H1 (cell line): ENCODE measurements around the gene ZNRF3. TPM values are rescaled to one million over a fixed set of nuclear protein-coding genes. Genes with fewer than 3 reads are reported as not detected.
A peak's percentile ranks its signal among the peaks of the same experiment; 100 is the strongest.

Experiments used
- CTCF ChIA-PET: fragments of 300-600 bp; sonication (Branson Sonifier 250); formaldehyde crosslinking; loops from one replicate; lab custom pipeline; 2021; ENCODE audit not compliant: partially characterized antibody; lab: Charles Lee
- POLR2A ChIA-PET: fragments of 300-600 bp; sonication (Branson Sonifier 250); formaldehyde crosslinking; loops from one replicate; lab custom pipeline; 2021; ENCODE audit warnings: inconsistent platforms; ENCODE audit not compliant: partially characterized antibody; lab: Charles Lee
- DNase-seq, 2 experiments: peaks; one replicate each; pipeline versions ENCODE4 v3.0.0 to v3.0.0-alpha.2; 2010 to 2022; ENCODE audit warnings: low spot score in 2 of 2, low read depth in 1 of 2, mixed read lengths in 1 of 2
- FAIRE-seq: peaks from 2 replicates; lab custom pipeline; 2011; peaks lifted over from hg19 to GRCh38; lab: Jason Lieb, UNC
- H2AFZ ChIP-seq: 2 replicates; pipeline ENCODE4 v1.8.1; 2012; ENCODE audit warnings: low read length, inconsistent platforms
- H2AK5ac ChIP-seq: 2 replicates; pipeline ENCODE4 v1.6.1; 2013; ENCODE audit warnings: low read depth, low read length
- H2BK120ac ChIP-seq: replicated peaks from 2 replicates; pipeline ENCODE3; 2013; ENCODE audit warnings: low read depth, low read length, inconsistent platforms
- H2BK12ac ChIP-seq: 2 replicates; pipeline ENCODE4 v1.6.1; 2013; ENCODE audit warnings: low read depth, low read length
- H2BK15ac ChIP-seq: 2 replicates; pipeline ENCODE4 v1.6.1; 2013; ENCODE audit warnings: low read length
- H2BK20ac ChIP-seq: 2 replicates; pipeline ENCODE4 v1.6.1; 2013; ENCODE audit warnings: low read length
- H2BK5ac ChIP-seq: 2 replicates; pipeline ENCODE4 v1.6.1; 2013; ENCODE audit warnings: low read depth, low read length
- H3K14ac ChIP-seq: 2 replicates; pipeline ENCODE4 v1.6.1; 2013; ENCODE audit warnings: inconsistent platforms; ENCODE audit not compliant: insufficient read length
- H3K18ac ChIP-seq: 2 replicates; pipeline ENCODE4 v1.6.1; 2013; ENCODE audit warnings: low read length; ENCODE audit errors: extremely low read depth
- H3K23ac ChIP-seq: 2 replicates; pipeline ENCODE4 v1.6.1; 2013; ENCODE audit warnings: inconsistent platforms; ENCODE audit not compliant: insufficient read length
- H3K23me2 ChIP-seq: 2 replicates; pipeline ENCODE4 v1.6.1; 2013; ENCODE audit warnings: low read depth, low read length
- H3K27ac ChIP-seq: 2 replicates; pipeline ENCODE4 v1.6.1; 2011; ENCODE audit warnings: low read depth, low read length, inconsistent platforms
- H3K27me3 ChIP-seq, 4 experiments: replicated peaks in 1 of 4; 1 replicate in 1 of 4; 2 replicates in 3 of 4; pipeline versions ENCODE4 v1.6.1 to v1.8.1; 2011 to 2013; ENCODE audit warnings: low read length in 3 of 4, mild to moderate bottlenecking in 3 of 4, inconsistent platforms in 2 of 4, mixed read lengths in 2 of 4, moderate library complexity in 1 of 4; ENCODE audit not compliant: control insufficient read depth in 3 of 4, insufficient read depth in 3 of 4; ENCODE audit errors: extremely low read depth in 1 of 4
- H3K36me3 ChIP-seq, 4 experiments: 2 replicates each; pipeline versions ENCODE4 v1.6.1 to v1.8.1; 2011 to 2013; ENCODE audit warnings: mild to moderate bottlenecking in 4 of 4, low read length in 3 of 4, moderate library complexity in 2 of 4, control low read depth in 1 of 4, inconsistent platforms in 1 of 4; ENCODE audit not compliant: insufficient read depth in 4 of 4, control insufficient read depth in 2 of 4
- H3K4ac ChIP-seq: replicated peaks from 2 replicates; pipeline ENCODE3; 2013; ENCODE audit warnings: low read length, low read depth, mixed read lengths, inconsistent platforms; ENCODE audit not compliant: insufficient read length
- H3K4me1 ChIP-seq, 4 experiments: replicated peaks in 1 of 4; 1 replicate in 1 of 4; 2 replicates in 3 of 4; pipeline versions ENCODE4 v1.6.1 to v1.8.1; 2011 to 2013; ENCODE audit warnings: low read length in 3 of 4, inconsistent platforms in 2 of 4, mixed read lengths in 1 of 4; ENCODE audit not compliant: insufficient read depth in 4 of 4, control insufficient read depth in 3 of 4
- H3K4me2 ChIP-seq, 2 experiments: 2 replicates each; pipeline versions ENCODE4 v1.6.1 to v1.8.1; 2011 to 2013; ENCODE audit warnings: low read depth in 2 of 2, low read length in 2 of 2, control low read depth in 1 of 2, inconsistent platforms in 1 of 2, mild to moderate bottlenecking in 1 of 2; ENCODE audit not compliant: insufficient read depth in 1 of 2
- H3K4me3 ChIP-seq, 4 experiments: fragments of 200-600, 300-600 bp in 1 of 4; sonication (generic), shearing (Covaris generic), sonication (Bioruptor Twin) in 1 of 4; 2 replicates each; pipeline versions ENCODE4 v1.5.1 to v1.8.1; 2011 to 2016; ENCODE audit warnings: low read length in 4 of 4, low read depth in 3 of 4, control low read depth in 2 of 4, inconsistent platforms in 2 of 4, mild to moderate bottlenecking in 2 of 4, mixed read lengths in 1 of 4, moderate library complexity in 1 of 4; ENCODE audit not compliant: insufficient read depth in 2 of 4; ENCODE audit errors: extremely low read depth in 1 of 4
- H3K56ac ChIP-seq: replicated peaks from 2 replicates; pipeline ENCODE3; 2013; ENCODE audit warnings: low read depth, mild to moderate bottlenecking, mixed read lengths, low read length, inconsistent platforms; ENCODE audit not compliant: insufficient read length
- H3K79me1 ChIP-seq: 2 replicates; pipeline ENCODE4 v1.6.1; 2013; ENCODE audit warnings: low read depth, low read length, control low read depth
- H3K79me2 ChIP-seq, 2 experiments: 2 replicates each; pipeline versions ENCODE4 v1.6.1 to v1.8.1; 2012 to 2013; ENCODE audit warnings: low read length in 2 of 2, mild to moderate bottlenecking in 2 of 2, inconsistent platforms in 1 of 2; ENCODE audit not compliant: insufficient read depth in 2 of 2, control insufficient read depth in 1 of 2
- H3K9ac ChIP-seq, 4 experiments: replicated peaks in 1 of 4; 1 replicate in 1 of 4; 2 replicates in 3 of 4; pipeline versions ENCODE4 v1.6.1 to v1.8.1; 2011 to 2013; ENCODE audit warnings: low read depth in 3 of 4, low read length in 3 of 4, control low read depth in 2 of 4, mild to moderate bottlenecking in 2 of 4, moderate library complexity in 2 of 4, inconsistent platforms in 1 of 4; ENCODE audit errors: extremely low read depth in 1 of 4
- H3K9me3 ChIP-seq, 2 experiments: 2 replicates each; pipeline versions ENCODE4 v1.6.1 to v1.8.1; 2012 to 2013; ENCODE audit warnings: mild to moderate bottlenecking in 2 of 2, moderate library complexity in 2 of 2, control low read depth in 1 of 2, inconsistent platforms in 1 of 2, low read depth in 1 of 2, low read length in 1 of 2, mixed read lengths in 1 of 2; ENCODE audit not compliant: insufficient read depth in 2 of 2
- H4K20me1 ChIP-seq, 2 experiments: replicated peaks in 1 of 2; 2 replicates each; pipeline versions ENCODE3 to v1.8.1; 2011 to 2013; ENCODE audit warnings: inconsistent platforms in 2 of 2, low read length in 2 of 2, mild to moderate bottlenecking in 1 of 2; ENCODE audit not compliant: insufficient read depth in 2 of 2, control insufficient read depth in 1 of 2
- H4K5ac ChIP-seq: 2 replicates; pipeline ENCODE4 v1.6.1; 2013; ENCODE audit warnings: low read length, low read depth, mixed read lengths, inconsistent platforms; ENCODE audit not compliant: insufficient read length
- H4K8ac ChIP-seq: 2 replicates; pipeline ENCODE4 v1.8.0; 2013; ENCODE audit warnings: mild to moderate bottlenecking, moderate library complexity, low read length, inconsistent platforms; ENCODE audit not compliant: insufficient read depth; ENCODE audit errors: extremely low read depth
- H4K91ac ChIP-seq: replicated peaks from 2 replicates; pipeline ENCODE3; 2013; ENCODE audit warnings: low read length, mixed read lengths, inconsistent platforms; ENCODE audit not compliant: insufficient read length
- CBX8 ChIP-seq: fragments of 300-800, 300-1000 bp; sonication (generic); IDR thresholded peaks from 2 replicates; pipeline ENCODE4 v1.7.1; 2016; ENCODE audit warnings: low read depth, low read length, borderline replicate concordance
- CEBPB ChIP-seq: IDR thresholded peaks from 2 replicates; pipeline ENCODE4 v1.6.1; 2012; ENCODE audit warnings: low read depth, low read length
- CHD1 ChIP-seq: IDR thresholded peaks from 2 replicates; pipeline ENCODE4 v1.6.1; 2012; ENCODE audit warnings: low read depth, low read length, improper control_type of control experiment
- CREB1 ChIP-seq: IDR thresholded peaks from 2 replicates; pipeline ENCODE4 v1.6.1; 2012; ENCODE audit warnings: inconsistent platforms
- HDAC6 ChIP-seq: IDR thresholded peaks from one replicate; pipeline ENCODE4 v1.7.1; 2012; ENCODE audit warnings: low read depth, mild to moderate bottlenecking, inconsistent platforms, low read length, moderate library complexity
- SIN3A ChIP-seq, 2 experiments: IDR thresholded peaks in 1 of 2; conservative IDR thresholded peaks in 1 of 2; 2 replicates each; pipeline ENCODE4 v1.6.1; 2011 to 2012; ENCODE audit warnings: low read length in 2 of 2, improper control_type of control experiment in 1 of 2, low read depth in 1 of 2, mild to moderate bottlenecking in 1 of 2
- SIX5 ChIP-seq: IDR thresholded peaks from 2 replicates; pipeline ENCODE4 v1.6.1; 2011; ENCODE audit warnings: mild to moderate bottlenecking, low read depth, low read length
- TCF12 ChIP-seq: IDR thresholded peaks from 2 replicates; pipeline ENCODE4 v1.6.1; 2011; ENCODE audit warnings: low read depth, mild to moderate bottlenecking, low read length
- ZNF274 ChIP-seq: IDR thresholded peaks from 2 replicates; pipeline ENCODE4 v1.7.0; 2012; ENCODE audit warnings: low read length, borderline replicate concordance; ENCODE audit errors: extremely low read depth
- WGBS, 2 experiments: shearing (Covaris generic) in 1 of 2; methylation state at CpG; one replicate each; pipeline versions ENCODE4 v1.1.6 to v1.1.7; 2013 to 2015; ENCODE audit warnings: low lambda C conversion rate in 2 of 2, mixed read lengths in 2 of 2, inconsistent platforms in 1 of 2, low coverage in 1 of 2, missing lambda C conversion rate in 1 of 2; ENCODE audit not compliant: insufficient replicate concordance in 2 of 2, insufficient coverage in 1 of 2, insufficient read length in 1 of 2; ENCODE audit errors: extremely low coverage in 1 of 2, missing lambda C conversion rate in 1 of 2; 5-methylcytosine and 5-hydroxymethylcytosine counted together
- polyA plus RNA-seq, 7 experiments: library from polyadenylated mRNA; depleted of rRNA in 3 of 7; stranded (reverse) in 5 of 7; unstranded in 2 of 7; fragments of >200 nt in 5 of 7; fragments of 200-250 nt in 2 of 7; gene quantifications; 1 replicate in 5 of 7; 2 replicates in 1 of 7; 4 replicates in 1 of 7; pipeline versions ENCODE4 v1.2.1 to v1.2.3, GENCODE V29; 2011 to 2013; ENCODE audit warnings: missing spikeins in 2 of 7, mixed read lengths in 2 of 7
- total RNA-seq: library from RNA; stranded (reverse); fragmentation: NEBNext Ultra II Directional; extraction: Animal tissue kit (Norgen Biotek cat#: 25700); gene quantifications from 2 replicates; pipeline ENCODE4 v1.2.1, GENCODE V29; 2021

ZNRF3 gene
- total and polyA plus RNA-seq, 2 of the 8 experiments (the other 6 are each of a cell fraction or from before 2014, with no cell fraction given) = 14.1 to 21.7 TPM

DNA sequence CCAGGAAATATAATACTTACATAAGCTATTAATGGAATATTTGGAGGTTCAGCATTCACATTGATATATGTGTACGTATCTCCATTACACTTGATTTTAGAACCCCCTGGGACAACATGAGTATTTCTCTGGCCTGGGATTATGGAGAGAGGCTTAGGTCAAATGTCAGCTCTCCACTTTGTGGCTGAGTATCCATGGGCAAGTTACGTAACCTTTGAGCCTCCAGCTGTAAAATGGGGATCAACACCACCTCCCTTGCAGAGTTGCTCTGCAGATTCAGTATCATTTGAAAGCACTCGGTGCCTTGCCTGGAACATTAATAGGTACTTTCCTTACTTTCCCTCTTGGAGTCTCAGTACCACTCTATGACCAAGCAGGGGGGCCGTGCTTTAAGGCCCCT lies 145.1 kb downstream of the ZNRF3 start:
- ChIA-PET POLR2A (interaction anchor here (0.6 to 3.4 kb wide), 3 partner anchors 11 to 129 kb away, joined by 3 to 16 read pairs (median 3); no protein-coding TSS in a partner anchor), CTCF (interaction anchor here (0.9 to 7.1 kb wide), 4 partner anchors 9 to 173 kb away, joined by 3 to 37 read pairs (median 4); no protein-coding TSS in a partner anchor)
- no peak overlapping the region for H3K4ac ChIP-seq
- peaks cover 11 to 20% (median 16%) of the 10 kb centered on the region in 4 experiments for H3K4me1 ChIP-seq
- no peaks in the 10 kb centered on the region for H3K27me3 ChIP-seq
- no peak overlapping the region for H2BK5ac ChIP-seq
- TF ChIP-seq SIX5 (no peak), SIN3A (conservative IDR thresholded peaks at IDR 0.05 in 1 of 2, IDR thresholded peaks at IDR 0.05 in 1 of 2; ENCODE audit: low read depth in 1 of 2, low read length in 2 of 2) (no peak), CBX8 (no peak), CHD1 (no peak), TCF12 (no peak), ZNF274 (no peak), CREB1 (no peak), CEBPB (0 out of 2 replicates have a peak, but pooled peaks have one; percentile 4), HDAC6 (no peak)
- H3K14ac ChIP-seq = no peak overlapping the region
- H2AFZ ChIP-seq = no peak overlapping the region
- H3K79me2 ChIP-seq = peaks cover 0 to 18% of the 10 kb centered on the region in 2 experiments; a peak in 1 of 4 replicates
- no peak overlapping the region for H3K23ac ChIP-seq
- no peak overlapping the region for H4K8ac ChIP-seq
- no peak overlapping the region for H2BK120ac ChIP-seq
- H3K79me1 ChIP-seq = peaks cover 8% of the 10 kb centered on the region; the same call in 1 of the 2 replicates
- FAIRE-seq = no peak
- peaks cover 0 to 3% of the 10 kb centered on the region in 2 experiments for H4K20me1 ChIP-seq
- no peak overlapping the region for H3K27ac ChIP-seq
- H2AK5ac ChIP-seq = no peak overlapping the region
- H4K5ac ChIP-seq = no peak overlapping the region
- H3K4me3 ChIP-seq = no peak overlapping the region
- H2BK20ac ChIP-seq = no peak overlapping the region
- H2BK15ac ChIP-seq = 0 out of 2 replicates have a peak overlapping the region, but pooled peaks have one; percentile 7
- H3K56ac ChIP-seq = no peak overlapping the region
- H2BK12ac ChIP-seq = no peak overlapping the region
- 91% methylated on average over 4 of the region's 4 CpGs; no CpG with 5 or more reads in 1 of the 2 experiments for WGBS, 2 experiments
- no peak overlapping the region for H4K91ac ChIP-seq
- H3K9me3 ChIP-seq = no peaks in the 10 kb centered on the region
- DNase-seq = no peak
- H3K23me2 ChIP-seq = peaks cover 5% of the 10 kb centered on the region
- no peak overlapping the region for H3K18ac ChIP-seq
- H3K36me3 ChIP-seq = 0 out of 8 replicates have a peak, but pooled peaks cover 0 to 2% (median 0%) of the 10 kb centered on the region in 4 experiments
- no peak overlapping the region for H3K4me2 ChIP-seq
- no peak overlapping the region for H3K9ac ChIP-seq
